ENCODE results near the gene DSTYK. TPM values are rescaled to one million over a fixed set of nuclear protein-coding genes. Genes with fewer than 3 reads are reported as not detected.

The DSTYK gene
- total RNA-seq, 1 donor from 2014 or later = 12.7 TPM

GRCh38 chr1:205150651-205151428 is 60.7 kb downstream of the DSTYK start:
- H3K27me3 ChIP-seq = no peaks in the 10 kb centered on the region
- DNase-seq = no peak
- H3K27ac ChIP-seq = no peak overlapping the region
- TF ChIP-seq, protein P1, sequence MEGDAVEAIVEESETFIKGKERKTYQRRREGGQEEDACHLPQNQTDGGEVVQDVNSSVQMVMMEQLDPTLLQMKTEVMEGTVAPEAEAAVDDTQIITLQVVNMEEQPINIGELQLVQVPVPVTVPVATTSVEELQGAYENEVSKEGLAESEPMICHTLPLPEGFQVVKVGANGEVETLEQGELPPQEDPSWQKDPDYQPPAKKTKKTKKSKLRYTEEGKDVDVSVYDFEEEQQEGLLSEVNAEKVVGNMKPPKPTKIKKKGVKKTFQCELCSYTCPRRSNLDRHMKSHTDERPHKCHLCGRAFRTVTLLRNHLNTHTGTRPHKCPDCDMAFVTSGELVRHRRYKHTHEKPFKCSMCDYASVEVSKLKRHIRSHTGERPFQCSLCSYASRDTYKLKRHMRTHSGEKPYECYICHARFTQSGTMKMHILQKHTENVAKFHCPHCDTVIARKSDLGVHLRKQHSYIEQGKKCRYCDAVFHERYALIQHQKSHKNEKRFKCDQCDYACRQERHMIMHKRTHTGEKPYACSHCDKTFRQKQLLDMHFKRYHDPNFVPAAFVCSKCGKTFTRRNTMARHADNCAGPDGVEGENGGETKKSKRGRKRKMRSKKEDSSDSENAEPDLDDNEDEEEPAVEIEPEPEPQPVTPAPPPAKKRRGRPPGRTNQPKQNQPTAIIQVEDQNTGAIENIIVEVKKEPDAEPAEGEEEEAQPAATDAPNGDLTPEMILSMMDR (IDR thresholded peaks at IDR 0.05) = no peak
- H3K9me3 ChIP-seq = peaks cover 2% of the 10 kb centered on the region
- no peak for ATAC-seq
- intact Hi-C loops (cut with DNase I) = no loop called here
- H3K36me3 ChIP-seq = peaks cover 77% of the 10 kb centered on the region
- H3K4me1 ChIP-seq = no peaks in the 10 kb centered on the region
- no peak overlapping the region for H3K4me3 ChIP-seq

DNA sequence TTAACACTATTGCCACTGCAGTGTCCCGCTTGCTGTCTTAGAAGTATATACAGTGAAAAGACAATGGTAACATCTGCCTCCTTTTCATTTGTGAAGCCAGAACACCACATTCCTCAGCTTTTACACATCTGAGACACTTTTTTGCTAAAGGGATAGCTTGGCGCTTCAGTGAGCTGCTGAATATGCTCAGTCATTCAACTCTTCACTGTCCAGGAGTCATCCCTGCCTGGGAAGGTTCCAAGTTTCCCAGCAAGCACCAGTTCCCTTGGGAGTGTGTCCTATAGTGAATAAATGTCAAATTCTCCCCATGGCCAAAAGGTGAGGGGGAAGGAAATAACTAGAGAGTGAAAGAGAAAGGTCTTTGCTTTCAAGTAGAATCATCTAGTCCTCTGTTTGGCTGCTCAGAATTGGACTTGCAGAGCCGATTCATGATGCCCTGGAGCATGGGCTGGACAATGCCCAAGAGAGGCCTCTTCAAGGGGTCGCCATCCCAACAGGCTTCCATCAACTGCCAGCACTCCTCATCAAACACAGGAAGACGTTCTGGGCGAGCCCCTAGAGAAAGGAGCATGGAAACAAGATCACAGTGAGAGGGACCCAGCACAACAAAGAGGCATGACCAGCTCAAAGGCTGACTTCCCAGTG is 64.2 kb downstream of the DSTYK start:
- Histone ChIP-seq H3K36me3 (peaks cover 54% of the 10 kb centered on the region), H3K4me3 (no peak overlapping the region), H3K4me1 (peaks cover 11% of the 10 kb centered on the region), H3K27ac (no peak overlapping the region), H3K27me3 (no peaks in the 10 kb centered on the region), H3K9me3 (no peaks in the 10 kb centered on the region)
- TF ChIP-seq, protein P1 (IDR thresholded peaks at IDR 0.05) = no peak
- DNase-seq (no peak), ATAC-seq (no peak)
- intact Hi-C loops (cut with DNase I) = no loop called here

- H3K4me3 ChIP-seq = no peak overlapping the region
Observed at GRCh38 chr1:205144751-205145150, 66.8 kb downstream of the DSTYK start.

DNA sequence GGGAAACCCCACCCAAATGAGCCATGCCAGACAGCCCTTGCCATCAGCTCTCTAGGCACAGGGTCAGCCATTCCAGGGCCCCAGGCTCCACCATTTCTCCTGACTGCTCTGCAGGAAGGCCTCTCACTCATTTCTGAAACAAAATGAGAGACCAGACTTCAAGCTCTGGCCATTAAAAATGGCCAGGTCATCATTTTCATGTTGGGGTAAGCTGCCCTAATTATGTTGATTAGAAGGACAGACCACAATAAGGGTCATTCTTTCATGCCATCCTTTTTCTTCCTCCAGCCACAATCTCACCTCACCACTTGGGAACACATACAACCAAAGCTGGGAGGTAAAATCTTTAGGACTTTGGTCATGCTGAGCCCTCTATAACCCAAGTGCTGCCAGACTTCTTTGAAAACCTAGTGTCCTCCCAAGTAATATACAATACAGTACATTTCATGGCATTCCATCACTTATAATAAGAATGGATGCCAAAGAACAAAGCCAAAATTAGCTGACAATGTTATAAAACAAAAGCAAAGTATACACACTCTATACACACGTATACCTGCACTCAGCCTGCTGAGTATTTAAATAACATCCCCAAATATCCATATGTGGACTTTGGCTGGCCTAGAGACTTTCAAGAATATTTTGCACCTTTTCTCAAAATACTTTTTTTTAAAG is 67.3 kb downstream of the DSTYK start:
- Histone ChIP-seq H3K27ac (no peak overlapping the region), H3K4me3 (no peak overlapping the region), H3K27me3 (no peaks in the 10 kb centered on the region), H3K9me3 (no peaks in the 10 kb centered on the region), H3K4me1 (peaks cover 16% of the 10 kb centered on the region), H3K36me3 (peaks cover 24% of the 10 kb centered on the region)
- no peak for DNase-seq
- no peak for ATAC-seq
- intact Hi-C loops (cut with DNase I) = no loop called here
- TF ChIP-seq, protein P1 (IDR thresholded peaks at IDR 0.05) = no peak

More at GRCh38 chr1:205144751-205145150, 66.8 kb downstream of the DSTYK start:
- no peak for ATAC-seq
- no peak for DNase-seq
- Histone ChIP-seq H3K36me3 (peaks cover 30% of the 10 kb centered on the region), H3K4me1 (peaks cover 16% of the 10 kb centered on the region), H3K9me3 (no peaks in the 10 kb centered on the region), H3K27ac (peak overlapping the region; percentile 24), H3K27me3 (no peaks in the 10 kb centered on the region)
- TF ChIP-seq, protein P1 (IDR thresholded peaks at IDR 0.05) = no peak
- intact Hi-C loops (cut with DNase I) = no loop called here

DNA sequence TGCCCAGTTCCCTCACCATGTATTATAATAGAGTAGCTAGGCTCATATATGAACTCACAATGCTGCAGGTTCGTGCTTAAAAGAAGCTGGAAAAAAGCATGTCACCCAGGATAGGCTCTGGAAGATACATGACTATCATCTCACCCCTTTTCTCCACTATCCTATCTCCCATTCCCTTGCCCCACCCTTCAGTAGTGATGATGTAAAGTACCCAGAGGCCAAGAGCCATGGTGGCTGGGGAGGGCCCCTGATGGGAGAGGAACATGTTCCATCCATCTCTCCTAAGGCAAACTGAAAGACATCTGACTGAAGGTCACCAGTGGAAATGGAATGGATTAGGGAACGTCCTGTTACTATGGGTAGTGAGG is 69.4 kb downstream of the DSTYK start:
- DNase-seq (no peak), ATAC-seq (no peak)
- no peak overlapping the region for H3K4me3 ChIP-seq
- H3K9me3 ChIP-seq = no peaks in the 10 kb centered on the region
- H3K27me3 ChIP-seq = no peaks in the 10 kb centered on the region
- no peak overlapping the region for H3K27ac ChIP-seq
- H3K4me1 ChIP-seq = peaks cover 16% of the 10 kb centered on the region
- intact Hi-C loops (cut with DNase I) = no loop called here
- TF ChIP-seq, protein P1 (IDR thresholded peaks at IDR 0.05) = no peak
- H3K36me3 ChIP-seq = peaks cover 5% of the 10 kb centered on the region

Data from upper lobe of right lung (tissue), 1 donor.